Posterior cingulate gyrus (tissue), 11 donors: ENCODE data around the gene ARHGDIA.

Source experiments
- DNase-seq, 10 donors: peaks; one replicate each; pipeline versions ENCODE4 v3.0.0 to v3.0.0-alpha.2; 2020 to 2021; ENCODE audit warnings: mixed read lengths in 3 of 10
- intact Hi-C: fragments of 100-400 bp; cut with DNase I; formaldehyde crosslinking; loops from one replicate; pipeline ENCODE4 v1.15.1; 2023

The ARHGDIA gene

DNA sequence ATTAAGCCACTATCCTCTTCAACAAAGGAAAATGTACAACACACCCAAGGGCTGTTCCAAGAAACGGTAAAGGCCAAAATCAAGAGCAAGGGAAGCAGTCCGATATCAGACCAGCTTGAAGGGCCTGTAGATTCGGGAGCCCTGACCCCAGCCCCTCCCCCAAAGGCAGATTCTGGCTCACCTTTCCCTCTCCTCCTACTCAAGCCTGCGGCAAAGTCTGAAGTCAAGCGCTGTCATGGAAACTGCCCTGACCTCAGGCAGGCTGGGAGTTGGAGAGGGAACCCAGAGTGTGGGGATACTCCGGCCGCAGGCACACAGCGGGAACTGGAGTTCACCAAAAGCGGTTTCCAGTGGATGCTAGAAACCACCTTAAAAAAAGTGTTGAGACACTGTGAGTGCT, 18.5 kb upstream of the ARHGDIA start:
- DNase-seq, result no peak
- intact Hi-C loops, result no loop called here

DNA sequence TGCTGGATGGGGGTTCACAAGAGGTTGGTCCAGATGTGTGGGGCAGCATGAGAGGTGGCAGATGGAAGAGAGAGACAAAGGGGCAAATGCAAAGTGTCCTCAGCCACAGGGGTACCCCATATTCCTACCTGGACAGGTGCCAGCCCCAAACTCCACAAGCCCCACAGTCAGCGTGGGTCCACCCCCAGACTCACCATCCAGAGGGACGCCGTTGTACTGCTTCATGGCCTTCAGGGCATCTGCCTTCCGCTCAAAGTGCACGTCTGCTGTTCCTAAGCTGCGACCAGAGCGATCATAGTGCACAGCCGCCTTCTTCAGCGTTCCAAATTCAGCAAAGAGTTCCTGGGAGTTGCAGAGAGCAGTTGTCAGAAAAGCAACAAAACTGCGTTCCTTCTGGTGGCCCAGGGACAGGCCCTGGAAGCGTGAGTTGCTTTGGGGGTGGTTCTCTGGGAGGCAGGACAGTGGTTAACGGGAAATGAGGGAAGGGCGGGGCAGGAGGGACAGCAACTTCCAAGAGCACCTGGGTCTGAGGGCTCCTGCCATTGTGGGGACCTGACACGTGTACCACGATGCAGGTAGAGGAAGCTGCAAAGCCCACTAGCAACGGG, 18.0 kb upstream of the ARHGDIA start:
- DNase-seq, result no peak
- intact Hi-C loops, result no loop called here

DNA sequence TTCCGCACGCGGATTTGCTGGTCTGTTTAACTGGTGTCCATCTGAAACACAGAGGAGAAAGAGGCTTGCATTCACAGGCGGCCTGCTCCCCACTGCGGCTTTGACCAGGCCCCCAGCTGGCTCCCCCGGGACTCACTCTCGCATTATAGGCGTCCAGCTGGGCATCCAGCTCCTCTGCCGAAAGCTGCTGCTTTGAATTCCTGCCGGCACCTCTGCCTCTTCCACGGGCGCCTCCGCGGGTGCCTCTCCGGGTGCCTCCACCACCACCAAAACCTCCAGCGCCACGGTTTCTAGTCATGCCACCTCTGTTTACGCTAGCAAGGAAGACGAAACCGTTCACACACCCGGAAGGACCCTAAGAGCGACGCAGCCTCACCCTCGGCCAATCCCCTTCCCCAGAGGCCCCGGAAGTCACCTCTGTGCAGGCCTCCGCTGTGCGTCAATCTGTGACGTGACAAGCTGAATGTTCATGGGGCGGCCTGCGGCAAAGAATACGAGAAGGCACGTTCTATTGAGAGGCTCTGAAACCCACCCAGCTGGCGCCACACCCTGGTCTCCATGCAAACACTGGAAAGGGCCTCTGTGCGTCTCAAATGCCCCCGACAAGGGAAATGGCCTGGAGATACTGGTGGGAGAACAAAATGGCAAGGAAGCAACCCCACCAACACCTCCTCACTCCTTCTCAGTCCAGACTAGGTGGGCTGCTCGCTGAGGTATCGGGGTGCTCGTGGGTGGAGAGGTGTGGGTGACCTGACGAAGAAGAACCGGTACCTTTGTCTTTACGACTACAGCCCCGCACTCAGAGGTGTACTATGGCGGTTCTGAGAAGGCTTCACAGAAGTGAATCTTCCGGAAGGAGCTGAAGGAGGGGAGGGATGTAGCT, 17.2 kb upstream of the ARHGDIA start:
- intact Hi-C loops, result no loop called here
- DNase-seq, result no peak

DNA sequence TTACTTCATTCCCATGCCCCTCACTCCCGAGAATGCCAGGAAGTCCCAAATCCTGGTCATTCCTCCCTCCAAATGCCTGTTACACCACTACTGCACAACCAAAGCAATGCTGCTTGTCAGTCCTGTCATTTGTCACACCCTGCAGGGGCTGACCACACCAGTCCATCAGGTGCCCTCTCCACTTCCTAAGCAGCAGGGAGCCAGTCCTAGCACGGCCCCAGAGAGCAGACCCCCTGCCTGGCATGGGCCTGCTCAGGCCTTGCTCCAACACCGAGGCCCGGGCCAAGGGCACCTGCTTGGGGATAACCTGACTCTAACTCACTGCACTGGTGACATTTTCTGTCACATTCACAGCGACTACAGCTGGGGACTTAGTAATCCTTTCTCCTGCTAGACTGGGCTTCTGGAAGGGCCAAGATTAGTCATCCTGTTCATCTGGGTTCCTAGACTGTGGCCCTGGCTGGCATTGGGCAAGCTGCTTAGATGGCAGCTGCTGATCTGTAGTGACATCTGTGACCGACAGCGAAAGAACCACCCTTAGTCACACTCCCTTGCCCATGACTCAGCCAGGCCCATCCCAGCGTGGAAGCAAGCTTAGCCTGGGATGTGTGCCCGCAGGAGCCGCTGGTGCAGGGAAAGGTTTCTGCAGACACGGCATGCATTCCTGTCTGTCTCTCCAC, 14.9 kb upstream of the ARHGDIA start:
- peak in 1 of 10 donors; percentile 82 for DNase-seq

DNA sequence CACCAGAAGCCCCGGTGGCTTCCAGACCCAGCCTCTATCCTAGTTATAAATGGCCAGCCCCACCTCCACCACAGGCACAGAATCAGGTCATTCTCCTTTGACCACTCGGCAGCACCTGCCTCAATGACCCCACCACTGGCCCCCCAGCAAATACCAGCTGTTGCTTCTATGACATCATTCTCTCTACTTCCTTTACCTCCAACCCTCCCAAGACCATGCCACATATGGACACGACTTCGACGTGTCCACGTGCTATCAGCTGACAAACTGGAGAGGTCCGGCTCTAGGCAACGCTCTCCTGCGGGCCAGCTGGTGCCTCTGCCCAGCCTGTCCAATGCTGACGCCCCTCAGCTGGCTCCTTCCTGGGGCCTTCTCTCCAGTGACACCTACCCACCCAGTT, 14.3 kb upstream of the ARHGDIA start:
- intact Hi-C loops, result no loop called here
- no peak for DNase-seq

More for the DNA sequence above, 14.9 kb upstream of the ARHGDIA start:
- intact Hi-C loops, result no loop called here

DNA sequence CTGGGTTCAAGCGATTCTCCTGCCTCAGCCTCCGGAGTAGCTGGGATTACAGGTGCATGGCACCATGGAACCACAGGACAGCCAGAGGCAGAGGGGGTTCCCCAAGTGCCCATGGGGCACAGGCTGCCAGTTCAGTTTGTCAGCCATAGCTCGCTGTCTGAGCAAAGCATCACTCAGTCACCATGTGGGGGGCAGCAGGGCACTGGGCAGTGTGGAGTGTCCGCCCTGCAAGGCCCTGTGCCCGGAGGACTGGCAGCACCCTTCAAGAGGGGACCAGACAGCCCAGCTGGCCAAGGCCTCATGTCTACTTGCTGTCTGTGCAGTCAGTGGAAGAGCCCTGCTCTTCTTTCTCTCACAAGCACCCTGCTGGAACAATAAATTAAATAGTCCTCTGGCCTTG, 13.8 kb upstream of the ARHGDIA start:
- intact Hi-C loops, result no loop called here
- DNase-seq, result no peak

DNA sequence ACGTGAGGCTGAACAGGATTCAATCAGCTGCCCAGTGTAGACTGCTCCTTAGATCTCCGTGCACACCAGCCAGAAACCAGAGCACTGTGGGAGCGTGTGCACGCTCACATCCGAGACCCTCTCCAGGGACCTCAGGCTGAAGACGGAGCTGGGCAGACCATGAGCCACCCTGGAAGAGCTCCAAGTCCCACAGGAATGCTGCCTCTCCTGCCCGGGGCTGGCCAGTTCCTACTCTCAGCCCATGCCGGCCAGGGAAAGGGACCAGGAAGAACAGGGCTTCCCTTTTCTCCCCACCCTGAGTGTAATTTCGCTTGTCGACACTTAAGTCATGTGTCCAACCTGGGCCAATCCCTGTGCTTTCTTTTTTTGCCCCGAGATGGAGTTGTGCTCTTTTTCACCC, 13.4 kb upstream of the ARHGDIA start:
- DNase-seq, result no peak
- intact Hi-C loops, result no loop called here

DNA sequence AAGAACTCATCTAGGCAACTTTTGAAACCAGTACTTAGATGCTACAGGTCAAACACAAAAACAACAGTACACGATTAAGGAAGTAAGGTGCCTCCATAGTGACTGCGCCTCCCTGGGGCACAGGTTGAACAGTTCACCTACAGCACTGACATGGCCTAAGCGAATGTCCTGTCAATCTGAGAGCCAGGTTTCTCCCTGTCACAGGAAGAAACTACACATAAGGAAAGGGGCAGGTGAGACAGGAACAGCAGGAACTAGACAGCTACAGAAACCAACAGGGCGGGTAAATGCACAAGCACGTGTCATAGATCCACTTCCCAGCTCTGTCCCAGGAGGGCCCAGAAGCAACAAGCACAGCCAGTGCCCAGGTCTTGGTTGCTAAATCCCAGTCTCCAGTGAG, 8.0 kb upstream of the ARHGDIA start:
- intact Hi-C loops, result no loop called here
- no peak for DNase-seq

DNA sequence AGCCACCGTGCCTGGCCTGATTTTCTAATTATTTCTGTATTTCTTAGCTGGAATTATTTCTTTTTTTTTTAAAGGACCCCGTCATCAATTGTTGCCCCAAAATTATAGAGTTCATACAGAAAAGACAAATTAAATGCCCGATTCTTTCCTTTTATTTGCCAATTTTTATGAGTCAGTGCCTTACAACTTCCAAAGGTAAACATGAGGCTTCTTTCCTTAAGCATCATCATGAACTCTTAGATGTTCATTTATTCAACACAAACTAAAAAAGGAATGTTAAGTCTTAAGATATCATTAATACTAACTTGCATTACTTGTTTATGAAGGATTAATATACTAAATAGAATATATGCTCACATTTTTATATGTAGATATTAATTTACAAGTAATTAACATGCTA, 7.2 kb upstream of the ARHGDIA start:
- no peak for DNase-seq
- intact Hi-C loops, result no loop called here

DNA sequence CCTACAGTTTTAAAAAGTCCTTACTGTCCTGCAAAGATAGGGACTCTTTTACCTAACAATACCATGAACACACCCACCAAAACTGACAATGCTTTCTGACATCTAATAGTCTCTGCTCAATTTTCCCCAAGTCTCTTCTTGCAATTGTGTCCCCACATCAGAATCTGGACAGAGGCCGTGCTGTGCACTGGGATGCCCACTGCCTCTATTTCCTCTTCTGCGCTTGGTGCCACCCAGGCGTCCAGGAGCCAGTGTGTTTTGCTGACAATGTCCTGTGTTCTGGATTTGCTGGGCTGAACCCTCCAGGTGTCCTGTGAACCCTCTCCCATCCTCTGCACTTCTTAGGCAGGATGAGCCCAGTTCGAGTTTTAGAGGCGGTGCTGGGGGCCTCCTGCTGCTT, 6.4 kb upstream of the ARHGDIA start:
- intact Hi-C loops, result no loop called here
- no peak for DNase-seq

DNA sequence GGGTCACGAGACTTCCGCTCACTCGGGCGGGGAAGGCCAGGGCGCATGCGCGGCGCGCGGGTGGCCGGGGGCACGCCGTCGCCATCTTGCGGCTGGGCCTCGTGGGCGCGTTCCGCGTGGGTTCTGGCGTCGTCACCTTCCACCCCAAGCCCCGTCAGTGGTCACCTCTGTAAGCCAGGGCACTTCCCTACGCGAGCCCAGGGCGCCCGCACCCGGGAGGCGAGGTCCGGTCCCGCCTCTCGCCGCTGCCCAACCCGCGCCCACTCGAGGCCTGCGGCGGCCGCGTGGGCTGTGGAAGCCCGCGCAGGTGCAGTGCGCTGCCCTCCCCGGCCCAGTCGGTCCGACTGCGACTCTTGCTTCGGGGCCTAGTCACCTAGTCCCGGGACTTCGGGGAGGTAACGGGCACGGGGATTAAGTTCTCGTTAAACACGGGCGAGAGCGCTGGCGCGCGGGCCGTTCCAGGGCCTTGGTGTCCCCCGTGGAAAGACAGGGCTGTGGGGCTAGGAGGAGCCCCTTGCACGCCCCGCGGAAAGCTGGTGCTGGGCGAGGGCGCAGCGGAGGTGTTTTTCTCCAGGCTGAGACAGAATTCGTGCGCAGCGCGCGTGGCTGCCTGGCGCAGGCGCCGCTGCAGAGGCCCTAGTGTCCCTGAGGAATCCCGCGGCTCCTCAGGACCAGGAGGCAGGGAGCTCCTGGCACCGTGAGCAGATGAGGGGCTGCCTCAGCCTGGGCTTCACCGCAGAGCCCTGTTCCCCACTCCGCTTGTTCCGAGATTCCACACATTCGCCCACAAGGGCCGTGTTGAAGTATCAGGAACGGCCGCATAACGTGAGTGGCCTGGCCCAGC, 472 bp upstream of the ARHGDIA start:
- intact Hi-C loops, result no loop called here
- DNase-seq, result peak; percentile 84 to 98 (median 91)

DNA sequence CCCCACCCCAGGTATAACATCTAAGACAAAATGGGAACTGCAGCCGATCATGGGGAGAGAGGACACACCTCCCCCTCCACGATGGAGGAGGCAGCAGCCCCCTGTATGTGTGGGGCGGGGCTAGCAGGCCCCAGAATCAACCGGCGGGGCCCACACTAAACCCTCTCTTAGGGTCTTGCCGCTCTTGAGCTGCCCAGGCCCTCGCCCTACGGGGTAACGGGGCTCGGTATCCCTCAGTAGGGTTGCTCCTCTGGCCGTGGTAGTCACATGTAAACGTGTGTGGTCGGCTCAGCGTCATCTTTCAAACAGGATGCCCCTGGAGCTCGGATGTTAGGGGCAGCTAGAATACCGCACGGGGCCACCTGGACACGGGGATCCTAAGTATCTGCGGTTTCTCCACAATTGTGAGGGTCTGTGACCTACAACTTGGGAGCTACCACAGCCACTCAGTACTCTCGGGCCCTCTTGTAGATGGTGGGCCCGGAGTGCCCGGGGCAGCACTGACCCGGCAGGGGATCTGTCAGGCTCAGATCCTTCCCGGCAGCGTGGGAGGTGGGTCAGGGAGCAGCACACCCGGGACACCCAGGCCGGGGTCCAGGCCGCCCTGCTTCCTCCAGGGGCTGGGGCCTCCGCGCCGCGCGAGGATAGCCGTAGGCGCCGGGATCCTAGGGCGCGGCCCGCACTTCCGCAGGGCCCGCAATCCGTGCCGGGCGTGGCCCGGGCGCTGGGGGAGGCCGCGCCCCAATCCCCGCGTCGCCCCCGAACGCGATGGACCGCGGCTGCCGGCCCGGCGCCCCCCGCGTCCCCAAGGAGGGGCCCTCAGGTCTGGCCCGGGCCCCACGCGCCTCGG, 781 bp downstream of the ARHGDIA start:
- DNase-seq, result peak in 1 of 10 donors; percentile 77
- intact Hi-C loops, result no loop called here

DNA sequence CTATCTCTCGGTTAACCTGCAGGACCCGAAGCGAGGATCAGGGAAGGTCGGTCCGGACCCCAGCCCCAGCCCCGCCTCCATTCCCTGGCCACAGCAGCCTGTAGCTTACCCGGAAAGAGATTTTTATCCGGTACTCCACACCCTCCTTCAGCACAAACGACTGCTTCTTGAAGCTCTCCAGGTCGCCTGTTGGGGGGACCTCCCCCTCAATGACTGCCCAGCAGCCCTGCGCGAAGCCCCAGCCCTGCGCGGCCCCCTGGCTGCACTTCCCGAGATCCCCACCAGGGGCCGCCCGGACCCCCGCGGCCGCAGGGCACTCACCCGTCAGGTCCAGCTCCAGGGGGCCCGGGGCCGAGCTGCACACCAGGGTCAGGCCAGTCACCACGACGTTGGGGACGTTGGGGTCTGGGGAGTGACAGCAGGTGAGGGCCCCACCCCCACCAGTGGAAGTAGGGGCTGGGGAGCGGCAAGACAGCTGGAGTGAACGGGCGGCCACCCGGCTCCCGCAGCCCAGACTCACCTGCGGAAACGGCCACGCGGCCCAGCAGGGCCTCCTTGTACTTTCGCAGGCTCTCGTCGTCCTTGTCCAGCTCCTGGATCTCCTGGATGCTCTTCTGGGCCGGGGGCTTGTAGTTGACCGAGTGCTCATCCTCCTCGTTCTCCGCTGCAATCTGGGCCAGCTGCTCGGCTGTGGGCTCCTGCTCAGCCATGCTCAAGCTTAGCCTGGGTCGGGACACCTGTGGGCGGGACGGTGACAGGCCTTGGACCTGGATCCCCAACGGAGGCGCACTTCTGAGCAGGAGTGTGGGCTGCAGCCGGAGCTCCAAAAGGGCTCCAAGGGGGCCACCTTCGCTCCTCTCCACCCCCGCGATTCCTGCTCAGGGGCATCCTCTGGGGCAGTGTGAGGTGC, 1.7 kb downstream of the ARHGDIA start:
- intact Hi-C loops, result no loop called here
- peak in 1 of 10 donors; percentile 86 for DNase-seq

DNA sequence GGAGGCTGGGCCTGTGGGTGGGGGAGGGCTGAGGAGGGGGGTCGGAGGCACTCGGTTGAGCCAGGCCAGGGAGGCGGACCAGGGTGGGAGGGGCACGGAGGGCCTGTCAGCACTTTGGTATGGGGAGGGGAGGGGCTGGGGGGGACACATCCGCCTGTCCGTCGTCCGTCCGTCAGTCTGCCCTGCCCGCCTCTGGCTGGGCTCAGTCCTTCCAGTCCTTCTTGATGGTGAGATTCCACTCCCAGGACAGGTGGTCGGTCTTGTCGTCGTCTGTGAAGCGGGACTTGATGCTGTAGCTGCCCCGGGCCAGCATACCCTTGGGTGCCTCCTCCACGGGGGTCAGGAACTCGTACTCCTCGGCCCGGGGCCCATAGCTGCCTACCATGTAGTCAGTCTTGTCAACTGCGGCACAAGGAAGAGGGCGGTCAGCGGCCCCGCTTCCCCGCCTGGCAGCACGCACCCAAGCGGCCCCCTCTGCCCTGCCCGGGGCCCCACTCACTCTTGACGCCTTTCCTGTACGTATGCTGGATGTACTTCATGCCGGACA, 2.4 kb downstream of the ARHGDIA start:
- intact Hi-C loops, result no loop called here
- no peak for DNase-seq

DNA sequence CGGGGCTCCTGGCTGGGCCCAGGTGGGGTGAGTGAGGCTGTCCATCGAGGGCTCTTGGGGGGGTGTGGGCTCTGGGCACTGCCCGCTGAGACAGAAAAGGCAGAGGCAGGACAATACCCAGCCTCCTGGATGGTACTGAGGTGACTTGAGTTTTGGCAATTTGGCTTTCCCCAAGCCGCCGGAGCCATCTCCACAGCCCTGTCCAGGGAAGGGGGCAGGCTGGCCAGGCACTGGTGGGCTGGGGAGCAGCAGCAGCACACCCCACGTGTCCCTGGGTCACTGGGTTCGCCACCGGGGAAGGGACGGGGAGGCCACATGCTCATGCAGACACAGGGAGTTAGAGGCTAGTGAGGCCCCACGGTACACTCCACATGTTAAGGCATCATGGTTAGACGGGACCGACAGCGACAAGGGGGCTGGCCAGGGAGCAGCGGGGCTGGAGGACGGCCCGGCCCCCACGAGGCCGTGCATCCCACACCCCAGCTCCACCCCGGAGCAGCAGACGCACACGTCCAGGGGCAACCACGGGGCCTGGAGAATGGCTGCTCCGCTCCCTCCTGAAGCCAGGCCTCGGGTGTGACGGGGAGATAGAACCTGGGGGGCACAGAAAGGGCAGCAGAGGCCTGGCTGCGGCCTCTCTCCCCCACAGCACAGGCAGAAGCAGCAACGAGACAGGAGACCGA, 3.0 kb downstream of the ARHGDIA start:
- intact Hi-C loops, result no loop called here
- no peak for DNase-seq

DNA sequence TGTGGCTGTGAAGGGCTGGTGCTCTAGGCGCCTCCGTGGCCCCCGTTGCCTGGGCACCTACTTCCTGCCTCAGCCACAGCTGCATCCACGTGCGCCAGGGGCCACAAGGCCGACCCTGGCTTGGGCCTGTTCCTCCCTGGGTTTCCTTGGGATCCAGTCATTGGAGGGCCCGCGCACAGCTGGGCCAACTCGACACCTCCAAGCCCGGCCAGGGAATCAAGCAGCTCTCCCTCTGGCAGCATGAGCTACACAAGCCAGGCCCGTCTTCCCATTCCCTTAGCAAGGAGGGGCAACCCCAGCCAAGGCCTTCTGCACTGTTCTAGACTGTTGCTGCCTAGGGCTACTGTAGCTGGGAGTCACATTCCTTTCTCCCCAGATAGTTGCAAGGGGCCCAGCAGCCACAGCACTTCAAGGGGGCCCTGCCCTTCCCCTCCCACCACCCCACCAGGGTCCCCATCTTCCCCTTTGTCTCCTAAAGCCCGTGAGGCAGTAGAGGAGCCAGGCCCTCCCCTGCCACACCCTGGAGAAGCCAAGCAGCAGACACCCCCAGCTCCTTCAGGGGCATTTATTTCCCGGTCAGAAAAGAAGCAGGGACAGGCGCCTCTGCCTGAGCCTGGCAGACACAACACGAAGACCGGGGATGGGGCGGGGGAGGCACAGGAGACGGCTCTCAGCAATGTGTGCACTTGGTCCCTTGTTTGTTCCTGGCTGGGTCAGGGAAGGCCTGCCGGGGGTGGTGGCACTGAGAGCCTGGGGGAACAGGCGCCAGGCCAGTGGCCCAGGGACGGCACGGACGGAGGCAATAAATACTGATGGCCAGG, 3.8 kb downstream of the ARHGDIA start:
- intact Hi-C loops, result no loop called here
- peak in 1 of 10 donors; percentile 80 for DNase-seq
